ENCODE measurements around the gene AP3B1. TPM values are rescaled to one million over a fixed set of nuclear protein-coding genes. Genes with fewer than 3 reads are reported as not detected.

The AP3B1 gene
- polyA plus RNA-seq, 1 of the 3 experiments (the other 2 are of a cell fraction): 18.0 TPM

DNA sequence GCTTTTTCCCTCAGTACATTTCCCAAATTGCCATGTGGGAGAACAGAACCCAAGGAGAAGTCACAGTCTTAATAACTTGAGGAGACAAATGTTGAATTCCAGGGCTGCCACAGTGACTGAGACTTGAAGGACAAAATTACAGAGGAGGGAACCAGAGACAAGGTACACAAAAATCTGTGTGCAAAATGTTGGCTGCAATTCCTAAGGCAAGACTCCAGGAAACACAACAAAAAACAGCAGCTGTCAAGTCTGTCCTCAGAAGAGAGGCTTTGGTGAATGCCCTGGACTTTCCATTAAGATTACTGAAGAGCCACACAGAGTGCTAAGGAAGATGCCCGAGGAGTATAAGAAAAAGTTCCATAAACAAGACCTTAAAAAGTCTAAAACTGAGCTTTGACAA is 21.1 kb downstream of the AP3B1 start:
- WGBS (ENCODE audit: low lambda C conversion rate): 91% methylated on average over 1 of the region's 1 CpG
- no peaks in the 10 kb centered on the region for H3K9me3 ChIP-seq
- H4K20me1 ChIP-seq (ENCODE audit: insufficient read depth): peaks cover 51% of the 10 kb centered on the region
- peaks cover 4% of the 10 kb centered on the region for H3F3A ChIP-seq (replicated peaks; ENCODE audit: insufficient read depth)
- no peak overlapping the region for H3K27ac ChIP-seq (ENCODE audit: low read depth in 2 of 2, low read length in 1 of 2)
- CTCF ChIA-PET: interaction anchor here (1.0 kb wide), 1 partner anchor 713 kb away, joined by 4 read pairs; no protein-coding TSS in a partner anchor
- TF ChIP-seq, protein P1, sequence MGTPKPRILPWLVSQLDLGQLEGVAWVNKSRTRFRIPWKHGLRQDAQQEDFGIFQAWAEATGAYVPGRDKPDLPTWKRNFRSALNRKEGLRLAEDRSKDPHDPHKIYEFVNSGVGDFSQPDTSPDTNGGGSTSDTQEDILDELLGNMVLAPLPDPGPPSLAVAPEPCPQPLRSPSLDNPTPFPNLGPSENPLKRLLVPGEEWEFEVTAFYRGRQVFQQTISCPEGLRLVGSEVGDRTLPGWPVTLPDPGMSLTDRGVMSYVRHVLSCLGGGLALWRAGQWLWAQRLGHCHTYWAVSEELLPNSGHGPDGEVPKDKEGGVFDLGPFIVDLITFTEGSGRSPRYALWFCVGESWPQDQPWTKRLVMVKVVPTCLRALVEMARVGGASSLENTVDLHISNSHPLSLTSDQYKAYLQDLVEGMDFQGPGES (IDR thresholded peaks at IDR 0.05; ENCODE audit: low read depth, low read length): no peak
- TF ChIP-seq ELF1 (IDR thresholded peaks at IDR 0.05): no peak
- TF ChIP-seq NRF1 (IDR thresholded peaks at IDR 0.05; ENCODE audit: low read depth, low read length): no peak
- no peak for TF ChIP-seq RAD21 (IDR thresholded peaks at IDR 0.05; ENCODE audit: low read length)
- no peak for TF ChIP-seq SIN3A (IDR thresholded peaks at IDR 0.05; ENCODE audit: borderline replicate concordance, low read depth, low read length)
- TF ChIP-seq FOXJ3 (CRISPR knock-in tag; IDR thresholded peaks at IDR 0.05): no peak
- TF ChIP-seq, protein P2, sequence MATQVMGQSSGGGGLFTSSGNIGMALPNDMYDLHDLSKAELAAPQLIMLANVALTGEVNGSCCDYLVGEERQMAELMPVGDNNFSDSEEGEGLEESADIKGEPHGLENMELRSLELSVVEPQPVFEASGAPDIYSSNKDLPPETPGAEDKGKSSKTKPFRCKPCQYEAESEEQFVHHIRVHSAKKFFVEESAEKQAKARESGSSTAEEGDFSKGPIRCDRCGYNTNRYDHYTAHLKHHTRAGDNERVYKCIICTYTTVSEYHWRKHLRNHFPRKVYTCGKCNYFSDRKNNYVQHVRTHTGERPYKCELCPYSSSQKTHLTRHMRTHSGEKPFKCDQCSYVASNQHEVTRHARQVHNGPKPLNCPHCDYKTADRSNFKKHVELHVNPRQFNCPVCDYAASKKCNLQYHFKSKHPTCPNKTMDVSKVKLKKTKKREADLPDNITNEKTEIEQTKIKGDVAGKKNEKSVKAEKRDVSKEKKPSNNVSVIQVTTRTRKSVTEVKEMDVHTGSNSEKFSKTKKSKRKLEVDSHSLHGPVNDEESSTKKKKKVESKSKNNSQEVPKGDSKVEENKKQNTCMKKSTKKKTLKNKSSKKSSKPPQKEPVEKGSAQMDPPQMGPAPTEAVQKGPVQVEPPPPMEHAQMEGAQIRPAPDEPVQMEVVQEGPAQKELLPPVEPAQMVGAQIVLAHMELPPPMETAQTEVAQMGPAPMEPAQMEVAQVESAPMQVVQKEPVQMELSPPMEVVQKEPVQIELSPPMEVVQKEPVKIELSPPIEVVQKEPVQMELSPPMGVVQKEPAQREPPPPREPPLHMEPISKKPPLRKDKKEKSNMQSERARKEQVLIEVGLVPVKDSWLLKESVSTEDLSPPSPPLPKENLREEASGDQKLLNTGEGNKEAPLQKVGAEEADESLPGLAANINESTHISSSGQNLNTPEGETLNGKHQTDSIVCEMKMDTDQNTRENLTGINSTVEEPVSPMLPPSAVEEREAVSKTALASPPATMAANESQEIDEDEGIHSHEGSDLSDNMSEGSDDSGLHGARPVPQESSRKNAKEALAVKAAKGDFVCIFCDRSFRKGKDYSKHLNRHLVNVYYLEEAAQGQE (IDR thresholded peaks at IDR 0.05; ENCODE audit: low read depth, low read length): no peak
- no peak for TF ChIP-seq FOXM1 (IDR thresholded peaks at IDR 0.05; ENCODE audit: low read depth)
- no peak for TF ChIP-seq TAF1 (IDR thresholded peaks at IDR 0.05; ENCODE audit: borderline replicate concordance, low read depth, low read length)
- H3K4me1 ChIP-seq (ENCODE audit: control insufficient read depth in 1 of 2, insufficient read depth in 2 of 2, low read depth in 1 of 2, low read length in 1 of 2): peaks cover 0 to 2% of the 10 kb centered on the region in 2 experiments; a peak in 2 of 4 replicates
- H3K9ac ChIP-seq: no peak overlapping the region
- H3K36me3 ChIP-seq (replicated peaks in 1 of 2; ENCODE audit: control insufficient read depth in 1 of 2, insufficient read depth in 2 of 2, low read length in 1 of 2): peaks cover 0 to 12% of the 10 kb centered on the region in 2 experiments
- no peaks in the 10 kb centered on the region for H3K9me2 ChIP-seq
- H3K4me3 ChIP-seq (ENCODE audit: low read depth in 2 of 2, low read length in 1 of 2): no peak overlapping the region
- no peak overlapping the region for H3K4me2 ChIP-seq
- H3K27me3 ChIP-seq (ENCODE audit: insufficient read depth): no peaks in the 10 kb centered on the region
- H2AFZ ChIP-seq (ENCODE audit: low read depth): no peak overlapping the region
- no peak for DNase-seq
- POLR2A ChIA-PET: no interaction called here
- peaks cover 95% of the 10 kb centered on the region for H3K79me2 ChIP-seq (ENCODE audit: insufficient read depth)

DNA sequence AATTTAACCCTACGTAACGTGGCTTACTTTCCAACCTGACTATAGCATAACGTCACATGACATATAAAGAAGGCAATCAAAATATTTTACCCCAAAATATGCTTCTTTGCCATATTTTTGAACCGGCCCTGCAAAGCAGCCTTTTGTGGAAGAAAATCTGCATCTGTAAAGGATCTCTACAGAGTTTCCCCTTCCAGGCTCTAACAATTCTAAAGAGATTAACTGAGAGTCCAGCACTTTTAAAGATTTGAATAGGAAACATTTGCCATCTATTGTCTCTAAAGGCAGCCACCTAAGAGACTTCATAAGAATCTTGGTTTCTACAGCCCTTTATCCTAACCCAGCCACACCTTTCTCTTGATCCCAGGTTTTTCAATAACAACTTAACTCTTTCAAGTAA is 22.7 kb downstream of the AP3B1 start:
- peaks cover 0 to 6% of the 10 kb centered on the region in 2 experiments; a peak in 1 of 4 replicates for H3K4me1 ChIP-seq (ENCODE audit: control insufficient read depth in 1 of 2, insufficient read depth in 2 of 2, low read depth in 1 of 2, low read length in 1 of 2)
- H2AFZ ChIP-seq (ENCODE audit: low read depth): no peak overlapping the region
- 95% methylated on average over 4 of the region's 4 CpGs for WGBS (ENCODE audit: low lambda C conversion rate)
- H3K4me3 ChIP-seq (ENCODE audit: low read depth in 2 of 2, low read length in 1 of 2): no peak overlapping the region
- no peaks in the 10 kb centered on the region for H3K27me3 ChIP-seq (ENCODE audit: insufficient read depth)
- DNase-seq: no peak
- H3K36me3 ChIP-seq (replicated peaks in 1 of 2; ENCODE audit: control insufficient read depth in 1 of 2, insufficient read depth in 2 of 2, low read length in 1 of 2): peaks cover 3 to 17% of the 10 kb centered on the region in 2 experiments
- H3K9ac ChIP-seq: no peak overlapping the region
- H3K27ac ChIP-seq (ENCODE audit: low read depth in 2 of 2, low read length in 1 of 2): no peak overlapping the region
- H3K79me2 ChIP-seq (ENCODE audit: insufficient read depth): peaks cover 89% of the 10 kb centered on the region
- H4K20me1 ChIP-seq (ENCODE audit: insufficient read depth): peaks cover 48% of the 10 kb centered on the region
- POLR2A ChIA-PET: no interaction called here
- no peak overlapping the region for H3K4me2 ChIP-seq
- TF ChIP-seq MAX (IDR thresholded peaks at IDR 0.05; ENCODE audit: low read depth) (no peak), MEF2A (IDR thresholded peaks at IDR 0.05; ENCODE audit: borderline replicate concordance, low read depth) (no peak), TAF1 (IDR thresholded peaks at IDR 0.05; ENCODE audit: borderline replicate concordance, low read depth, low read length) (no peak), MXI1 (IDR thresholded peaks at IDR 0.05; ENCODE audit: low read depth, low read length) (no peak), EZH2phosphoT487 (IDR thresholded peaks at IDR 0.05; ENCODE audit: borderline replicate concordance, low read depth) (no peak), RFX5 (IDR thresholded peaks at IDR 0.05; ENCODE audit: low read length) (no peak), TEAD4 (IDR thresholded peaks at IDR 0.05; ENCODE audit: borderline replicate concordance, insufficient read depth) (no peak), CHD2 (IDR thresholded peaks at IDR 0.05; ENCODE audit: low read length, partially characterized antibody) (no peak), RAD21 (IDR thresholded peaks at IDR 0.05; ENCODE audit: low read length) (no peak), CTCF (IDR thresholded peaks at IDR 0.05) (no peak), RXRA (IDR thresholded peaks at IDR 0.05; ENCODE audit: borderline replicate concordance, low read depth) (no peak), YY1 (IDR thresholded peaks at IDR 0.05; ENCODE audit: low read depth) (no peak), POLR2AphosphoS5 (IDR thresholded peaks at IDR 0.05; ENCODE audit: low read depth, low read length) (no peak)
- CTCF ChIA-PET: interaction anchor here (1.0 kb wide), 1 partner anchor 12 kb away, joined by 4 read pairs; no protein-coding TSS in a partner anchor
- H3K9me2 ChIP-seq: no peaks in the 10 kb centered on the region
- H3K9me3 ChIP-seq: no peaks in the 10 kb centered on the region
- peaks cover 4% of the 10 kb centered on the region for H3F3A ChIP-seq (replicated peaks; ENCODE audit: insufficient read depth)
